GM19035 (cell line): Measurements from ENCODE around the gene PRMT5.

Experiments
- ATAC-seq: cut with Tn5 transposase; IDR thresholded peaks from one replicate; pipeline ENCODE4 v1.9.1; 2021; ENCODE audit not compliant: unreplicated experiment

Gene PRMT5

DNA sequence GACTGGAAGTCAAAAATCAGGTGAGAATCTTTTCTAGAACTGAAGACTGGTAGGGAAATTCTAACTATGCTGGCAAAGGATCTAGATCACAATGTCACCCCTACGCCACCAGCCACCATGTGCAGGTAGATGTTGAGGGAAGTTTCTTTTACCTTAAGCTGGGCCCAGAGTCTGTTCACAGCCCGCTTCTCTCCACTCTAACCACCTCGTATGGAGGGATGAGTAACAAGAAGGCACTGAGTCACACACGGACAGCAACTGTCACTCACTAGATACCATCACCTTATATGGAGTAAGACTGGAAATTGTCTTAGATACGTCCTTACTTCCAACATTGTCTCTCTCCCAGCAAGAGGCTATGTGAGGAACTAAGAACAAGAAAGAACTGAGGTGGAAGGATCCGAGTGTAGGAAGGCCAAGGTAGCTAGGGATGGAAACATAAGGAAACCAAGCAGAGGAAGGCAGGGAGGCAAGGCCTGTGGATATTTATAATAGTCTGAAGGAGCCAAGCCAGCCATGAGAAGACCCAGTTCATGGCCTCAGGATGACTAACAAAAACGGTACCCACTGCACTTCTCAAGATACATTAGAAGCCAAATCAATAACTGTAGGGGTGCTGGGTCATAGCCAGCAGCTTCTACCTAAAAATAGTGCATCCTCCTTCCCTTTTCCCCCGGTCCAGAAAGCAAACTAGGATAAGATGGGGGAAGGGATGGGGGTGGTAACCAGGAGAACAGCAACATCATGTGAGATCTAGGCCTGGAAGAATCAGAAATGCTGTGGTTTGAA lies 30.7 kb downstream of the PRMT5 start:
- ATAC-seq: no peak

DNA sequence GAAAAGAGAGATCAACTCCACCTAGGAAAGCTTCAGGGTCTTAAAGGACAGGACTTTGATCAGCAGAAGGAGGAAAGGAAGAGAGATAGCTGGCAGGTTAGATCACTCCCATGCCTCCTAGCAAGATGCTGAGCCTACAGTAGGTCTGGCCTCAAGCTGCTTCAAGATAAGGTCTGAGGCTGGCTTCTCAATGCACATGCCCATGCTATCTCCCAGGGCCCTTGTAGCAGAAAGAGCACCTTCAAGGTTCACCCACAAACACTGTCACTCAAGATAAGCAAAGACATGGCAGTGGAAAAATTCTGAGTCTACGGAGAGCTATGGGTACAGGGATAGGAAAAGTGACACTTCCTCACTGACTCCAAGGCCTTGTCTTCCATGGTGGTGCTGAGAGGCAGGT lies 31.8 kb downstream of the PRMT5 start:
- no peak for ATAC-seq

DNA sequence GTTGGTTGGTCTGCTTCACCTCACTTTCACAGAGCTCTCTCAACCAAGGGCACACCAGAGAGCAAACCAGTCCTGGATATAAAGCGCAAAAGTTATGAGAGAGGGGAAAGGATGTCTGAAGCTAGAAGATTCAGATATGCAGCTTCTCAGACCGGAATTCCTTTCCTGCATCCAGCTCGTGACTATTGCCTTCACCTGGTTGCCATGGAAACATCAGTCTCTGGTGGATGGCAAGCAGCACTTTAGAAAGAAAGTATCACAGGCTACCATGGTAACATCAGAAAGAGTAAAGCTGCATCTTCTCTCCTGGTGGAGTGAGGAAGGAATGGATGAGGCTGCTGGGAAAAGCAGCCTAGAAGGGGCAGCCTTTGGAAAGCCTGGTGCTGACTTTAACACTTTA lies 32.4 kb downstream of the PRMT5 start:
- ATAC-seq: no peak

DNA sequence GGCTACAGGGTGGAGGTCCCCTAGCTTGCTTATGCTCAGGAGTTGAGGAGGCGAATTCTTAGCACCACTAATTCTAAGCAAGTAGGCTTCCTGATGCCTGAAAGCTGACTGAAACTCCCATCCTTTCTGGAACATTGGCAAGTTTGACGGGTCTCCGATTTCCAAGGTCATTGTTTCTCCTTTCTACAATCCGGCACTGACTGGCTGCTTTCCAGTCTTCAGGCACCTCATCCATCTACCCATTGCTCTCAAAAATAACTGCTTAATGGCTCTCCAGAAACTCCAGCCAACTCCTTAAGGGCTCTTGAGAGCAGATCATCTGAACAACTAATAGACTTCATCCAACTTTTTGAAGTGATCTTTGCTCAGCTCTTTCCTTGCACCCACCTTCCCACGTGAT lies 32.8 kb downstream of the PRMT5 start:
- no peak for ATAC-seq

DNA sequence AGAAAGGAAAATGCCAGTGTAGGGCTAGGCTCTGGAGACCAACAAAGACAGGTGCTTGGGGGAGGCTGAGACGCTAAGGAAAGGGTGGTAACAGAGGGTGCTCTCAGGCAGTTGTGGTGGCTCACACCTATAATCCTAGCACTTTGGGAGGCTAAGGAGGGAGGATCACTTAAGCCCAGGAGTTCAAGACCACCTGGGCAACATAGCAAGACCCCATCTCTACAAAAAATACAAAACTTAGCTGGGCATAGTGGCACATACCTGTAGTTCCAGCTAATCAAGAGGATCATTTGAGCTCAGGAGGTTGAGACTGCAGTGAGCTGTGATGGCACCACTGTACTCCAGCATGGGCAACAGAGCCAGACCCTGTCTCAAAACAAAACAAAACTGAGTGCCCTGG lies 33.8 kb downstream of the PRMT5 start:
- no peak for ATAC-seq

DNA sequence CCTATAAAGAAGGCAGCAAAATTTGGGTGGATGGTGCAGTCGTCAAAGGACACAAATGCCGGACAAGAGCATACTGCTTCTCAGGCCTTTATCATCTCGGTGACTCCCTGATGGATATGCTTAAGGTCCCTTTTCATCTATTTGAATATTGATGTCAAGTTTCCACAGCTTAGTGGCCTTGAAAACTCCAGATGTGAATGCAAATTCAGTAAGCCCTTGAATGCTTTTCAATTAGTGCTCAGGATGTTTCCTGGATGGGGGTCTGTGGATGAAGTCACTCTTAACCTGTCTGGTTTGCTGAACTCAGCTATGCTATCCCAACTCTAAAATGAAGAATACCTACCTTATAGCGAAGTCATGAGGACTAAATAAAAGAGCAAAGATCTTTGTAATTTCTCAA lies 35.5 kb downstream of the PRMT5 start:
- ATAC-seq: no peak

DNA sequence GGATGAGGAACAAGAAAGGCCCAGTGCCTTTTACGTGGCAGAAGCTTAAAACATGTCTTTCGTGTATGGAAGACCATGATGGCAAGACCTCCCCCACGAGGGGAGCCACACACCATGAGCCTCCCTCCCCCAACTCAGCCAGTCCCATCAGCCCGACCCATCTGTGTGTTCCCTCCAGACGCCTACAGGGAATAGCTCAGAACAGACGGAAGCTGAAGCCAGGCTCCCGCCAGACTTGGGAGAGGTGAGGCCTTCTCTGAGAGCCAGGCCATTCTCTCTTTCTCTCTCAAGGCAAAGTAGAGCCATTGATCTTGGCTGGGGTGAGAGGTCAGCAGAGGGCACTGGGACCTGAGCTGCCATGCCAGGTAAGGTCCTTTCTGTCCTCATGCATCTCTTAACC lies 36.7 kb downstream of the PRMT5 start:
- no peak for ATAC-seq

DNA sequence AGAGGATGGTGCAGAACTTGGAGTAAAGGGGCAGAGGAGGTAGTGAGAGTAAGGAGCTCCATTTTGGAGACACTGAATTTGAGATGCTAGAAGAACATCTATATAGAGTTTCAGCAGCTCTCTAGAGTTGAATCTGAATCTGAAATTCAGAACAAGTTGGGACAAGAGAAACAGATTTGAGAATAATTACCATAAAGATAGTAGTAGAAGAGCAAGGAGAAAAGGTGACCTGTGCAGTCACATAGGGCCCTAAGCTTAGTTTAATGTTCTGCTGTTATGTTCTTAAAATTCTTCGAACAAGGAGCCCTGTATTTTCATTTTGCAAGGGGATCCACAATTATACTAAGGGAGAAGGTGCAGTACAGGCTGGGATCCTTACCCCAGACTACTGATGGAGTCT lies 38.8 kb downstream of the PRMT5 start:
- ATAC-seq: no peak

DNA sequence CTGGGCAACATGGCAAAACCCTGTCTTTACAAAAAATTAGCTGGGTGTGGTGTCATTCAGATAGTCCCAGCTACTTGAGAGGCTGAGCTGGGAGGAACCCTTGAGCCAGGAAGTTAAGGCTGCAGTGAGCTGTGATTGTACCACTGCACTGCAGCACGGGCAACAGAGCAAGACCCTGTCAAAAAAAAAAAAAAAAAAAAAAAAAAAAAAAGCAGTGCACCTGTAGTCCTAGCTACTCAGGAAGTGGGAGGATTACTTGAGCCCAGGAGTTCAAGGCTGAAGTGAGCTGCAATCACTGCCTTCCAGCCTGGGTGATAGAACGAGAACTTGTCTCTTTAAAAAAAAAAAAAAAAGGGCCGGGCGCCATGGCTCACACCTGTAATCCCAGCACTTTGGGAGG lies 40.5 kb downstream of the PRMT5 start:
- no peak for ATAC-seq

DNA sequence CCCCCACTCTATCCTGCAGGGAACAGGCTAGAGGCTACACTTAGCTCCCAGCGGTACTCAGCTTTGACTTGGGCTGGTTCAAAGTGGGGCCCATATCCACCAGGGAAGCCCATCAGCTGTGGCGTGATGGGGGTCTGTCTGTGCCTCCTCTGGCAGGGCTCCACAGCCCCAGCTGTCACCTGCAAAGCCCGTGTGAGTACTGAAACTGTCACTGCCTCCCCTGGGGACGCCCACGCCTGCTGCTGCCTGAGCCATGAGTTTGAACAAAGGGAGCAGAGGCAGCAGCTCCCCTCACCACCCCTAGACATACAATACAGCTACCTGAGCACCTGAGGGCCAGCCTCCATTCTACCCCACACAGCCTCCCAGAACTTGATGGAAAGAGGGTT lies 41.2 kb downstream of the PRMT5 start:
- ATAC-seq: peak; percentile 31

DNA sequence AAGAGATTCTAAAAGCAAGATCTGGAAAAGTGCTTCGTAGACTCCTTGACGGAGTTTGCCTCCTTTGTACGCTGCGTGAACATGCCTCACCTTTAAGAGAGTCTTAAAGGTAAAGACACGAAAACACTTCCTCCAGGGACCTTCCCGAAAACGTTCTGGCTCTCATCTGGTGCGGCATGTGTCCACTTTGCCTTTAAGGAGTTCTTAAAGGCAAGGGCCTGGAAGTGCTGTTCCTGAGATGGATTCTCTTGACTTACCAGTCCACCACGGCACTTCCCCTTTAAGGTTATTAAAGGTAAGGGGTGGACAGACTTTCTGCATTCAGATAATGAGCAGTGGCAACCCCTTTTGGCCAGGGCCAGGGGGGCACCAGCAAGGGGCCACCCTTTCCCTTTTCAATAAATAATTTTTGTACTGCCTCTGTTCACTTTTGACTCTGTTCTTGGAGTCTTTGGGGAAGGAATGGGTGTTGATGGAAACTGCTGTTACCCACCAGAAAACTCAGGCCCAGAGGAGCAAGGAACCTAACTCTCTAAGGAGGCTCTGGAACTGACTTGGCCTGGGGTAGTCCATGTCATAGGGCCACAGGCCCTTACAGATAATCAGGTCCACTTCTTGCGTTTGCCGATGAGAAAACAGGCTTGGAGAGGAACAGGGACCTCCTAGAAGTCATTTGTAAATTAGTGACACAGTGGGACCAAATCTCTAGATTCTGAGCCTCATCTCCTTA lies 41.8 kb downstream of the PRMT5 start:
- ATAC-seq: peak; percentile 36

DNA sequence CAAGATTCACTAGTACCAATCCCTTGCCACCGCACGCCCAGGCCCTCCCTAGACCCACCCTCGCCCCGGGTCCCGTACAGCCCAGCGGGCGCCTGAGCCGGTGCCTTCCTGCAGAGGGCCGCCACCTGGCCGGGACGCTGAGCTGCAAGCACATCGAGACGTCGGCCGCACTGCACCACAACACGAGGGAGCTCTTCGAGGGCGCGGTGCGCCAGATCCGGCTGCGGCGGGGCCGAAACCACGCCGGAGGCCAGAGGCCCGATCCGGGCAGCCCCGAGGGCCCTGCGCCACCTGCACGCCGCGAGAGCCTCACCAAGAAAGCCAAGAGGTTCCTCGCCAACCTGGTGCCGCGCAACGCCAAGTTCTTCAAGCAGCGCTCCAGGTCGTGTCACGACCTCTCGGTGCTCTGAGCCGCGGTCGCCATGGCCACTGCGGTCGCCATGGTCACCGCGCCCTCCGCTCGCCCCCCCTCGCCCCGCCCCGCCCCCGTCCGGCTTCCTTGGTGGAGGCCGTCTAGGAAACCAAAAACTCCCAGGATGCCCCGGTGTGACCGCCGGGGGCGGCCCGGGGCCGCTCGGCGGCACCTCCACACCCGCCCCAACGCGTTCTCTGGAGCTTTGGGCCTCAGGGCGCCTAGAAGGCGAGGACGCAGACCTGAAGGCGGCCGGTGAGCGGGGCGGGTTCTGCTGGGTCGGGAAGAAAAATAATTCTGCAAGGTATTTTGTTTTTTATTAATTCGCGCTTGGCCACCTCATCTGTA lies 42.5 kb downstream of the PRMT5 start:
- ATAC-seq: peak; percentile 56

DNA sequence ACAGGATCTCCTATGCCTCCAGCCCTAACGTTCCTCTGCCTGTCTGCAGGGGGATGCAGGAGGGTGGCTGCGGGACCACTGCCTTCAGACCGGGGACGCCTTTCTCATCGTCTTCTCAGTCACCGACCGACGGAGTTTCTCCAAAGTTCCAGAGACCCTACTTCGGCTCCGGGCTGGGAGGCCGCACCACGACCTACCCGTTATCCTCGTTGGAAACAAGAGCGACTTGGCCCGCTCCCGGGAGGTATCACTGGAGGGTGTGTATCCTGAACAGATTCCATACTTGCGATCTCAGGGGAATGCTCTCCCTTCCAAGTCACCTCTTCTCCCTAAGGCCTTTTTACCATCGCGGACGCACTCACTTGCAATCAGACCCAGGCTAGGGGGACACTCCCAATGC lies 43.2 kb downstream of the PRMT5 start:
- ATAC-seq: no peak

DNA sequence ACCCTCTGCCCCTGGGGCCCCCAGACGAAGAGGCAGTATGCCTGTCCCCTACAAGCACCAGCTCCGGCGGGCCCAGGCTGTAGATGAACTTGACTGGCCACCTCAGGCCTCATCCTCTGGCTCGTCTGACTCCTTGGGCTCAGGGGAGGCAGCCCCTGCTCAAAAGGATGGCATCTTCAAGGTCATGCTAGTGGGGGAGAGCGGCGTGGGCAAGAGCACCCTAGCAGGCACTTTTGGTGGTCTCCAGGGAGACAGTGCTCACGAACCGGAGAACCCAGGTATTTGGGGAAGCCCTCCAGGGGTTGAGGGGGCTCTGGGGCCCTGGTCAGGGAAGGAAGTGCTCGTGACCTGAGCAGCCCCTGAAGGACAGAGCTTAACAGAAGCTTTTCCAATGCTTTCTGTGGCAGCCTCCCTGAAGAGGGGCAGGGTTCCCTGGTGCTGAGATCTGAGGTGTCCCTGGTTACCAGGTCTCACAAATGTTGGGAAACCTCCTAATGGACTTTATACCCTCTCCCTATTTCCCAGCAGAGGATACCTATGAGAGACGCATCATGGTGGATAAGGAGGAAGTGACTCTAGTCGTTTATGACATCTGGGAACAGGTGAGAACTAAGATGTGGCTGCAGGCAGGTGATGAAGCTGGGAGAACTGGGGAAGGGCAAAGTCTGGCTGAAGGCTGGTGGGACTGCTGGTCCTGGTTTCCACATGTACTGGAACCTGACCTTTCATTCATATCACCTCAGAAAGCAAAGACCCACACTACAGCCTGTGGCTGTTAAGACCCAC lies 44.2 kb downstream of the PRMT5 start:
- ATAC-seq: no peak

DNA sequence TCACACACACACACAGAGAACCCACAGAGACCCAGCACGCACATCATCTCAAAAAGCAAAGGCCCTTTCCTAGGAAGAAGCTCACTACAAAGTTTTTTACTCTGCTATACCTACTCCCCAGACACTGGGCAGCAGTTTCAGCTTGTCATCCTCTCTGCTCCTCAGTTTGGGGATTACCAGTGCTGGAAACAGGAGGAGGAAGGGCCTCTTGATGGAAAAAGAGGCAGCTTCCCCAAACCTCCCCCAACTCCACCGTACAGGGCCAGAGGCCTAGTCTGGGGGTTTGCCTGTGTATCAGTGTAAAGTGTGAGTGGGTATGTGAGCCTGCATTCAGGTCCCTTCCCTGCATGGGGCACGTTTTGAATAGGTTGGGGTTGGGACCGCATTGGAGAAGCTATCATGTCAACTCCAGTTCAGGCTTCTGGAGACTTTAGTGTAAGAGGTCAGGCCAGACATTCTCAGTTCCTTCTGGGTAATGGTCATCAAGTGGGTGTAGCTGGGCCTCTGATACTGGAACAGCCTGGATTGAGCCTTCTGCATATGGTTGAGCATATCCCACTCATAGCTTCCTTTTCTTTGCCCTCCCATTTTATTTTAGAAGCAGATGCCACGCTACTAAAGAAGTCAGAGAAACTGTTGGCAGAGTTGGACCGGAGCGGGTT lies 45.0 kb downstream of the PRMT5 start:
- ATAC-seq: no peak

DNA sequence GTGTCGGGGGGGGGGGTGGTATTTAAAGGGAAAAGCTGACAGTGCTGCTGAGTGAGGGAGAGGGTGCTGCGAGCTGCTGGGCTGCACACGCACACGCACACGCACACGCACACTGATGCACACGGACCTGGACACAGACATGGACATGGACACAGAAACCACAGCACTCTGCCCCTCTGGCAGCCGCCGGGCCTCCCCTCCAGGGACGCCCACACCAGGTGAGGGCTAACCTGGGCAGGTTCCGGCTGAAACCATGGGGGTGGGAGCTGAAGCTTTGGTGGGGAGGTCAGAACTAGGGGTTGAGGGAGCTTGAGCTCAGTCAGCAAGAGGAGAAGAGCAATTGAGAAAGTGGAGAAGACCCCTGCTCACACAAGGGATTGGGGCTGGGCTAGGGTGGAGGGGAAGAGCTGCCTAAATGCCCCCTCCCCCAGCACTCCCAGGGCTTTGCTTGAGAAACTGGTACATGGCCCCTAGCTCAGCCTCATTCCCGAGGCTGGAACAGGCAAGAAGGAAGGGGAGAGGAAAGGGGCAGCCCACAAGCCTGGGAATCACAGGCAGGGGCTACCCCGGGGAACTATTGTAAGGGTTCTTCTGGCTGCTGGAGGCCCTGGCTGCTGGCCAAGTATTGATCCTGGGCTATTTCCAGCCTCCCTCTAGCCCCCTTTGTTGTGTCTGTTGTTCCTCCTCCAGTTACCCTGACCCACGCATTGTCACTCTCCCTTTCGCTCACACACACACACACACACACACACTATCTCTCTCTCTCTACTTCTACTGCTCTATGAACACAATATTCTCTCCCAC lies 45.8 kb downstream of the PRMT5 start, which contains the start of gene REM2:
REM2 (plus strand) TSS at position 50 of the 804 bp plus-strand sequence; CDS start at position 116, 66 bp downstream.
- ATAC-seq: no peak

DNA sequence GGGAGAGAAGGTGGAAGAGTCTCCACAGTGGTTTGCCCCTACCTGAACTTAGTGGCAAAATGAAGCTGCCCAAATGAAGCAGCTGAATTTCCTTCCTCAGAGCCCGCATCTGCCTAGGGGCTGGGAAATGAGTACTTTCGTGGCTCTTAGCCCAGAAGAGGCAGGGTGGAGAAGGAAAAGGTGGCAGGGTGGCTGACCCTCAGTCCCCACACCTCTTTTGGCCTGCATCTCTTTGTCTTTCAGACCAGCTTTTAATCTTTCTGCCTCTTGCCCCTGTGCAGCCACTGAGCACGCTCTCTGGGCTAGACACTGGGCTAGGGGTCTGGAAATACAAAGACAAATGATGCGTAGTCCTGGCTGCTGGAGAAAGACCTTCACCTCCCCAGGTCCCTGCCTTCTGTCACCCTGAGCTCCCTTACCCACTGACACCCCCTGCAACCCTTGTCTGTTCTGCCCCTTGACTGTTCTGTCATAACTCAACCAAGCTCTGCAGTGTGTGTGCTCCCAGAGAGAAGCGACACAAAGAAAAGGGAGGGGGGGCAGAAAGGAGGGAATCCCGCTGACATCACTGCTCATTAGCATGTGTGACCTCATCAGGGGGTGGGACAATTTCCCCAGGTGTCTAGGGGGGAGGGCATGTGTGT lies 46.5 kb downstream of the PRMT5 start:
- ATAC-seq: no peak

DNA sequence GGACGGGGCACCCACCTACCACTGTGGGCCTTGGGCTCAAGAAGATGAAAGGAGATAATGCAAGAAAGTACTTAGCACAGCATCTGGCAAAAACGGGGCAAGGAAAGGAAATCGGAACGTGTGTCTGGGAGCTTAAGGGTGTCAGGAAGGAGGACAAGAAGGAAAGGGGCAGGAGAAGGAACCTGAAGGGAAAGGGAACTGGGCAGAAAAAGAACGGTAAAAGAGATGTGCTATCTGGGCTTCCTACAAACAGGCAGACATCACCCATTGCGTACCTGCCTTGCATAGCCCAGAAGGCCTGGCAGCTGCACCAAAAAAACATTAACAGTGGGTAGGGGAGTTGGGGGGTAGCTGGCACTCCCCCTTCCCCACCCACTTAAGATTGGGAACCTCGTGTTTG lies 47.1 kb downstream of the PRMT5 start:
- no peak for ATAC-seq
